MM.1S (cell line): Measurements from ENCODE around the gene ARHGEF6.

Source experiments
- DNase-seq: peaks from one replicate; pipeline ENCODE4 v3.0.0-alpha.2; 2015
- H2AFZ ChIP-seq: fragments of 300-600 bp; sonication (generic); 2 replicates; pipeline ENCODE4 v1.6.0; 2016; ENCODE audit warnings: antibody characterized with exemption, low read length
- H3F3A ChIP-seq: fragments of 300-600 bp; sonication (generic); 2 replicates; pipeline ENCODE4 v1.6.1; 2016; ENCODE audit warnings: mild to moderate bottlenecking, antibody characterized with exemption, low read length, moderate library complexity, mixed read lengths; ENCODE audit not compliant: insufficient read depth
- H3K27ac ChIP-seq: fragments of 300-600 bp; sonication (generic); 2 replicates; pipeline ENCODE4 v1.5.1; 2016; ENCODE audit warnings: mild to moderate bottlenecking, low read length
- H3K27me3 ChIP-seq: fragments of 300-600 bp; sonication (generic); replicated peaks from 2 replicates; pipeline ENCODE4 v1.6.0; 2016; ENCODE audit warnings: low read length; ENCODE audit not compliant: insufficient read depth
- H3K36me3 ChIP-seq: fragments of 300-600 bp; sonication (generic); replicated peaks from 2 replicates; pipeline ENCODE4 v1.6.1; 2016; ENCODE audit warnings: mild to moderate bottlenecking, low read length, mixed read lengths; ENCODE audit not compliant: insufficient read depth
- H3K4me1 ChIP-seq: fragments of 300-600 bp; sonication (generic); 2 replicates; pipeline ENCODE4 v1.6.1; 2016; ENCODE audit warnings: low read length, mixed read lengths
- H3K4me2 ChIP-seq: fragments of 300-600 bp; sonication (generic); 2 replicates; pipeline ENCODE4 v1.6.0; 2016; ENCODE audit warnings: low read depth, low read length
- H3K4me3 ChIP-seq: fragments of 300-600 bp; sonication (generic); 2 replicates; pipeline ENCODE4 v1.5.1; 2016; ENCODE audit warnings: low read length, mixed read lengths
- H3K79me2 ChIP-seq: fragments of 300-600 bp; sonication (generic); 2 replicates; pipeline ENCODE4 v1.6.1; 2016; ENCODE audit warnings: mixed run types, low read length, mixed read lengths
- H3K9ac ChIP-seq: fragments of 300-600 bp; sonication (generic); 2 replicates; pipeline ENCODE4 v1.6.1; 2016; ENCODE audit warnings: low read length, mixed read lengths
- H3K9me2 ChIP-seq: fragments of 300-600 bp; sonication (generic); replicated peaks from 2 replicates; pipeline ENCODE4 v1.6.1; 2016; ENCODE audit warnings: mild to moderate bottlenecking, low read length, mixed read lengths; ENCODE audit not compliant: insufficient read depth
- H3K9me3 ChIP-seq: fragments of 300-600 bp; sonication (generic); replicated peaks from 2 replicates; pipeline ENCODE4 v1.6.1; 2016; ENCODE audit warnings: mild to moderate bottlenecking, low read length, mixed read lengths; ENCODE audit not compliant: insufficient read depth
- H4K20me1 ChIP-seq: fragments of 300-600 bp; sonication (generic); 2 replicates; pipeline ENCODE4 v1.6.1; 2016; ENCODE audit warnings: mild to moderate bottlenecking, low read length, moderate library complexity, mixed read lengths; ENCODE audit not compliant: insufficient read depth
- EZH2 ChIP-seq: fragments of 300-600 bp; sonication (generic); optimal IDR thresholded peaks from 2 replicates; pipeline ENCODE3; 2017; ENCODE audit warnings: low read depth, mild to moderate bottlenecking, antibody characterized with exemption, low read length, mixed read lengths
- EZH2phosphoT487 ChIP-seq: fragments of 300-600 bp; sonication (generic); IDR thresholded peaks from 2 replicates; pipeline ENCODE4 v1.6.1; 2018; ENCODE audit warnings: antibody characterized with exemption, low read length
- TF ChIP-seq, protein P1 (sequence below): fragments of 300-600 bp; sonication (generic); IDR thresholded peaks from 2 replicates; pipeline ENCODE4 v1.5.1; 2016; ENCODE audit warnings: antibody characterized with exemption, low read length, mixed read lengths

ARHGEF6 gene

DNA sequence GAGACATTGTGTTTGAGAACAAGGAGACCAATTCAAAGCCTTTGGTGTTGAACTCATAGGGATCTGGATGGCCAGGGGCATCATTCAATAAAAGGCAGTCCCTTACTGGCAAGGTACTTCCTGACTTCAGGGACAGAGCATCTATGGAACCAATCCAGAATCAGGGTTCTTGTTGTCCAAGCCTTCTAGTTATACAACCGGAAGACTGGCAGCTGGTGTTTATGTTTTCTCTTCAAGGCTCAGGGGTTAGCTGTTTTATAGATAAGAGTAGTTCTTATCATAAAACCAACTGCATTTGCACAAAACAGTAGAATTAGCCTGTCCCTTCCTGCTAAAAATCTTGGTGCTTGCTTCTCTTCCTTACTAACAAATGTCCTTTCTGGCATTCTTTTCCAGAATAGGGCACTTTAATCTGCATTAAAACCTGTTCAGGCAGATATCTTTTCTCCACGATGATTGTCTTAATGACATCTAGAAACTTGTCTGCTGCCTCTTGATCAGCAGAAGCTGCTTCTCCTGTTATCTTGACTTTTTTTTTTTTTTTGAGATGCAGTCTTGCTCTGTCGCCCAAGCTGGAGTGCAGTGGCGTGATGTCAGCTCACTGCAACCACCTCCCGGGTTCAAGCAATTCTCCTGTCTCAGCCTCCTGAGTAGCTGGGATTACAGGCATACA lies 38.4 kb upstream of the ARHGEF6 start:
- Histone ChIP-seq H3K27ac (no peak overlapping the region), H3K9ac (no peak overlapping the region), H3K36me3 (no peaks in the 10 kb centered on the region), H3K4me1 (no peaks in the 10 kb centered on the region), H3K4me3 (no peak overlapping the region), H3K9me3 (no peaks in the 10 kb centered on the region), H2AFZ (no peak overlapping the region), H3F3A (no peaks in the 10 kb centered on the region), H3K79me2 (no peaks in the 10 kb centered on the region), H3K9me2 (no peaks in the 10 kb centered on the region), H3K4me2 (no peak overlapping the region), H3K27me3 (no peaks in the 10 kb centered on the region), H4K20me1 (no peaks in the 10 kb centered on the region)
- no peak for TF ChIP-seq EZH2phosphoT487
- TF ChIP-seq EZH2: no peak
- TF ChIP-seq, protein P1, sequence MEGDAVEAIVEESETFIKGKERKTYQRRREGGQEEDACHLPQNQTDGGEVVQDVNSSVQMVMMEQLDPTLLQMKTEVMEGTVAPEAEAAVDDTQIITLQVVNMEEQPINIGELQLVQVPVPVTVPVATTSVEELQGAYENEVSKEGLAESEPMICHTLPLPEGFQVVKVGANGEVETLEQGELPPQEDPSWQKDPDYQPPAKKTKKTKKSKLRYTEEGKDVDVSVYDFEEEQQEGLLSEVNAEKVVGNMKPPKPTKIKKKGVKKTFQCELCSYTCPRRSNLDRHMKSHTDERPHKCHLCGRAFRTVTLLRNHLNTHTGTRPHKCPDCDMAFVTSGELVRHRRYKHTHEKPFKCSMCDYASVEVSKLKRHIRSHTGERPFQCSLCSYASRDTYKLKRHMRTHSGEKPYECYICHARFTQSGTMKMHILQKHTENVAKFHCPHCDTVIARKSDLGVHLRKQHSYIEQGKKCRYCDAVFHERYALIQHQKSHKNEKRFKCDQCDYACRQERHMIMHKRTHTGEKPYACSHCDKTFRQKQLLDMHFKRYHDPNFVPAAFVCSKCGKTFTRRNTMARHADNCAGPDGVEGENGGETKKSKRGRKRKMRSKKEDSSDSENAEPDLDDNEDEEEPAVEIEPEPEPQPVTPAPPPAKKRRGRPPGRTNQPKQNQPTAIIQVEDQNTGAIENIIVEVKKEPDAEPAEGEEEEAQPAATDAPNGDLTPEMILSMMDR: no peak
- no peak for DNase-seq

DNA sequence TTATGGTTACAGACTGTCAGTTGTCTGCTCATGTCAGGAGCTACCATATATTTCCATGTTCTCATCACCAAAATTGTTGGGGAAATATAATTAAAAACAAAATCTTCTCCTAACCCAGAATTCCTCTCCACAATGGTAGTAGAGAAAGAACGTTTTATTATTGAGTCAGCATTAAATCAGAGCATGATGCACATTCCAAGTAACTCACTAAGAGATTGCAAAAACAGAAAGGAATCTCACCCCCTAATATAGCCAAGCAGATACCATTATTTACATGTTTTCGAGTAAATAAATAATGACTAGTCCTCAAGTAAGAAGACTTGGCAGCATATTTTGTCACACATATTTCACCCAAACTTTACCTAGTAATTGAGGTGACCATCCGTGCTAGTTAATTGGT lies 36.2 kb upstream of the ARHGEF6 start:
- no peak for DNase-seq
- Histone ChIP-seq H3K27me3 (no peaks in the 10 kb centered on the region), H3K9me2 (no peaks in the 10 kb centered on the region), H3K79me2 (no peaks in the 10 kb centered on the region), H3K4me1 (no peaks in the 10 kb centered on the region), H3K36me3 (no peaks in the 10 kb centered on the region), H3K4me3 (no peak overlapping the region), H3K9ac (no peak overlapping the region), H2AFZ (no peak overlapping the region), H3K4me2 (no peak overlapping the region), H3F3A (no peaks in the 10 kb centered on the region), H3K27ac (no peak overlapping the region), H3K9me3 (no peaks in the 10 kb centered on the region), H4K20me1 (no peaks in the 10 kb centered on the region)
- TF ChIP-seq, protein P1: no peak
- TF ChIP-seq EZH2 (no peak), EZH2phosphoT487 (no peak)

DNA sequence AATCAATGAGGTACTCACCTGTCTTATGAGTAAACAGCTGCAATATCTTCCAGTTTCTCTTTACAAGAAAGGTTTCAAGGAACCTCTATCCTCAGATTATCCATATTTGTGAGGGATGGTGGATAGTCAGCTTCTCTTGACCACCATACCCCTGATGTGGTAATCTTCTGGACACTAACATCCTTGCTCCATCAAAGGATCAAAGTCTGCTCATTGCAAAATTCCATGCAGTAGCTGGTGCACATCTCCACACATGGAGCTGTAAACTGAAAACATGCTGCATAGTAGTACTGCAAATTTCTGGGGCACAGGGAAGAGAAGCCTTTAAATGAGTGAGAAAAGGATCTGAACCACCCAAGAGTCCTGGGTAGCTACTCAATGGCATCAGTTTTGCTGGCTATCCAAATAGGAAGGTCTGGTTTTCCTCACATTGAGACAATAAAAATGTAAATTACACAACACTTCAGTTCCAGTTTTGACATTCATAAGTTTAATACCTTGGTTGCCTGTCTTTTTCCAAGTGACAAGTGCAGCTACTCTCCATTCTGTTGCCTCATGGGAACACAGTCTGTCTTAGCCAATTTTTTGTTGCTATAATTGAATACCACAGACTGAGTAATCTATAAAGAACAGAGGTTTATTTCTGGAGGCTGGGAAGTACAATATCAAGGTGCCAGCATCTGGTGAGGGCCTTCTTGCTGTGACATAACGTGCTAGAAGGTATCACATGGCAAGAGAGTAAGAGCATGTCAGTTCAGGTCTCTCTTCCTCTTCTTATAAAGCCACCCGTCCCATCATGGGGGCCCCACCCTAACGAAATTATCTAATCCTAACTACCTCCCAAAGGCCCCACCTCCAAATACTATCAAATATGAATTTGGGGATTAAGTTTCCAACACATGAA lies 34.4 kb upstream of the ARHGEF6 start:
- H3K4me2 ChIP-seq: no peak overlapping the region
- H3K27ac ChIP-seq: no peak overlapping the region
- no peak overlapping the region for H2AFZ ChIP-seq
- no peaks in the 10 kb centered on the region for H3K79me2 ChIP-seq
- DNase-seq: no peak
- no peaks in the 10 kb centered on the region for H3K9me3 ChIP-seq
- no peak overlapping the region for H3K4me3 ChIP-seq
- H3K9me2 ChIP-seq: no peaks in the 10 kb centered on the region
- no peaks in the 10 kb centered on the region for H3K27me3 ChIP-seq
- no peak overlapping the region for H3K9ac ChIP-seq
- H3F3A ChIP-seq: no peaks in the 10 kb centered on the region
- no peaks in the 10 kb centered on the region for H4K20me1 ChIP-seq
- no peaks in the 10 kb centered on the region for H3K36me3 ChIP-seq
- H3K4me1 ChIP-seq: no peaks in the 10 kb centered on the region
- no peak for TF ChIP-seq EZH2phosphoT487
- TF ChIP-seq EZH2: no peak
- TF ChIP-seq, protein P1: no peak
